ENCODE results near the gene ZNF608. TPM values are rescaled to one million over a fixed set of nuclear protein-coding genes. Genes with fewer than 3 reads are reported as not detected.

The ZNF608 gene
- total RNA-seq, 1 donor = 0.84 TPM

- H3K27me3 ChIP-seq (ENCODE audit: insufficient read depth, low read length) = no peaks in the 10 kb centered on the region
- no peak overlapping the region for H3K4me3 ChIP-seq (ENCODE audit: low read length)
- no peaks in the 10 kb centered on the region for H3K4me1 ChIP-seq (ENCODE audit: insufficient read depth, low read length)
- no peaks in the 10 kb centered on the region for H3K9me3 ChIP-seq (ENCODE audit: low read depth, low read length)
Observed at GRCh38 chr5:124719113-124719967, 27.1 kb downstream of the ZNF608 start.

GRCh38 chr5:124718380-124718789, 28.1 kb downstream of the ZNF608 start:
- H3K4me3 ChIP-seq (ENCODE audit: low read length) = no peak overlapping the region
- H3K27me3 ChIP-seq (ENCODE audit: insufficient read depth, low read length) = no peaks in the 10 kb centered on the region
- no peaks in the 10 kb centered on the region for H3K9me3 ChIP-seq (ENCODE audit: low read depth, low read length)
- peaks cover 6% of the 10 kb centered on the region for H3K4me1 ChIP-seq (ENCODE audit: insufficient read depth, low read length)

GRCh38 chr5:124716169-124716568, 30.3 kb downstream of the ZNF608 start:
- Histone ChIP-seq H3K27me3 (ENCODE audit: insufficient read depth, low read length) (no peaks in the 10 kb centered on the region), H3K4me3 (ENCODE audit: low read length) (no peak overlapping the region), H3K4me1 (ENCODE audit: insufficient read depth, low read length) (peaks cover 13% of the 10 kb centered on the region), H3K9me3 (ENCODE audit: low read depth, low read length) (no peaks in the 10 kb centered on the region)

GRCh38 chr5:124714910-124715309, 31.5 kb downstream of the ZNF608 start:
- Histone ChIP-seq H3K9me3 (ENCODE audit: low read depth, low read length) (no peaks in the 10 kb centered on the region), H3K27me3 (ENCODE audit: insufficient read depth, low read length) (no peaks in the 10 kb centered on the region), H3K4me1 (ENCODE audit: insufficient read depth, low read length) (peaks cover 13% of the 10 kb centered on the region), H3K4me3 (ENCODE audit: low read length) (no peak overlapping the region)

- Histone ChIP-seq H3K4me1 (ENCODE audit: insufficient read depth, low read length) (peaks cover 13% of the 10 kb centered on the region), H3K27me3 (ENCODE audit: insufficient read depth, low read length) (no peaks in the 10 kb centered on the region), H3K4me3 (ENCODE audit: low read length) (no peak overlapping the region), H3K9me3 (ENCODE audit: low read depth, low read length) (no peaks in the 10 kb centered on the region)
Observed at GRCh38 chr5:124713595-124713994, 32.8 kb downstream of the ZNF608 start.

GRCh38 chr5:124712731-124713305, 33.6 kb downstream of the ZNF608 start:
- no peaks in the 10 kb centered on the region for H3K27me3 ChIP-seq (ENCODE audit: insufficient read depth, low read length)
- H3K4me1 ChIP-seq (ENCODE audit: insufficient read depth, low read length) = peaks cover 13% of the 10 kb centered on the region
- no peak overlapping the region for H3K4me3 ChIP-seq (ENCODE audit: low read length)
- H3K9me3 ChIP-seq (ENCODE audit: low read depth, low read length) = no peaks in the 10 kb centered on the region

GRCh38 chr5:124708086-124708485, 38.4 kb downstream of the ZNF608 start:
- no peaks in the 10 kb centered on the region for H3K27me3 ChIP-seq (ENCODE audit: insufficient read depth, low read length)
- H3K4me1 ChIP-seq (ENCODE audit: insufficient read depth, low read length) = peaks cover 32% of the 10 kb centered on the region
- H3K4me3 ChIP-seq (ENCODE audit: low read length) = no peak overlapping the region
- H3K9me3 ChIP-seq (ENCODE audit: low read depth, low read length) = no peaks in the 10 kb centered on the region

- Histone ChIP-seq H3K4me1 (ENCODE audit: insufficient read depth, low read length) (peaks cover 27% of the 10 kb centered on the region), H3K4me3 (ENCODE audit: low read length) (no peak overlapping the region), H3K9me3 (ENCODE audit: low read depth, low read length) (no peaks in the 10 kb centered on the region), H3K27me3 (ENCODE audit: insufficient read depth, low read length) (no peaks in the 10 kb centered on the region)
Observed at GRCh38 chr5:124707520-124707919, 38.9 kb downstream of the ZNF608 start.

- Histone ChIP-seq H3K4me3 (ENCODE audit: low read length) (no peak overlapping the region), H3K4me1 (ENCODE audit: insufficient read depth, low read length) (peaks cover 27% of the 10 kb centered on the region), H3K27me3 (ENCODE audit: insufficient read depth, low read length) (no peaks in the 10 kb centered on the region), H3K9me3 (ENCODE audit: low read depth, low read length) (no peaks in the 10 kb centered on the region)
Observed at GRCh38 chr5:124706729-124707361, 39.6 kb downstream of the ZNF608 start.

GRCh38 chr5:124706051-124706450, 40.4 kb downstream of the ZNF608 start:
- Histone ChIP-seq H3K4me1 (ENCODE audit: insufficient read depth, low read length) (peaks cover 27% of the 10 kb centered on the region), H3K9me3 (ENCODE audit: low read depth, low read length) (no peaks in the 10 kb centered on the region), H3K4me3 (ENCODE audit: low read length) (no peak overlapping the region)

GRCh38 chr5:124705577-124705976, 40.9 kb downstream of the ZNF608 start:
- Histone ChIP-seq H3K4me3 (ENCODE audit: low read length) (no peak overlapping the region), H3K9me3 (ENCODE audit: low read depth, low read length) (no peaks in the 10 kb centered on the region), H3K4me1 (ENCODE audit: insufficient read depth, low read length) (peaks cover 27% of the 10 kb centered on the region), H3K27me3 (ENCODE audit: insufficient read depth, low read length) (no peaks in the 10 kb centered on the region)

More at GRCh38 chr5:124706051-124706450, 40.4 kb downstream of the ZNF608 start:
- no peaks in the 10 kb centered on the region for H3K27me3 ChIP-seq (ENCODE audit: insufficient read depth, low read length)

GRCh38 chr5:124704594-124705284, 41.7 kb downstream of the ZNF608 start:
- peaks cover 27% of the 10 kb centered on the region for H3K4me1 ChIP-seq (ENCODE audit: insufficient read depth, low read length)
- H3K4me3 ChIP-seq (ENCODE audit: low read length) = no peak overlapping the region
- H3K27me3 ChIP-seq (ENCODE audit: insufficient read depth, low read length) = no peaks in the 10 kb centered on the region
- H3K9me3 ChIP-seq (ENCODE audit: low read depth, low read length) = no peaks in the 10 kb centered on the region

GRCh38 chr5:124703995-124704394, 42.4 kb downstream of the ZNF608 start:
- Histone ChIP-seq H3K9me3 (ENCODE audit: low read depth, low read length) (no peaks in the 10 kb centered on the region), H3K4me3 (ENCODE audit: low read length) (no peak overlapping the region), H3K4me1 (ENCODE audit: insufficient read depth, low read length) (peaks cover 27% of the 10 kb centered on the region), H3K27me3 (ENCODE audit: insufficient read depth, low read length) (no peaks in the 10 kb centered on the region)

GRCh38 chr5:124702525-124702924, 43.9 kb downstream of the ZNF608 start:
- H3K9me3 ChIP-seq (ENCODE audit: low read depth, low read length) = no peaks in the 10 kb centered on the region
- no peak overlapping the region for H3K4me3 ChIP-seq (ENCODE audit: low read length)
- peaks cover 27% of the 10 kb centered on the region for H3K4me1 ChIP-seq (ENCODE audit: insufficient read depth, low read length)
- H3K27me3 ChIP-seq (ENCODE audit: insufficient read depth, low read length) = no peaks in the 10 kb centered on the region

- Histone ChIP-seq H3K27me3 (ENCODE audit: insufficient read depth, low read length) (no peaks in the 10 kb centered on the region), H3K9me3 (ENCODE audit: low read depth, low read length) (no peaks in the 10 kb centered on the region), H3K4me3 (ENCODE audit: low read length) (no peak overlapping the region), H3K4me1 (ENCODE audit: insufficient read depth, low read length) (peaks cover 23% of the 10 kb centered on the region)
Observed at GRCh38 chr5:124701873-124702425, 44.5 kb downstream of the ZNF608 start.

Measured in mononuclear cell (primary cell).